Astrocyte (in vitro differentiated cells and primary cell): ENCODE data around the gene KRTAP29-1. TPM values are rescaled to one million over a fixed set of nuclear protein-coding genes. Genes with fewer than 3 reads are reported as not detected.

Experiments used
- DNase-seq: peaks from one replicate; pipeline ENCODE4 v3.0.0-alpha.2; 2010; ENCODE audit warnings: low read depth
- FAIRE-seq: peaks from 2 replicates; lab custom pipeline; 2011; peaks lifted over from hg19 to GRCh38; lab: Jason Lieb, UNC
- H2AFZ ChIP-seq: 2 replicates; pipeline ENCODE4 v1.6.0; 2012; ENCODE audit warnings: low read depth, low read length, inconsistent platforms
- H3K27ac ChIP-seq: 2 replicates; pipeline ENCODE4 v1.5.1; 2011; ENCODE audit warnings: low read depth, low read length, inconsistent platforms
- H3K27me3 ChIP-seq: 2 replicates; pipeline ENCODE4 v1.6.0; 2011; ENCODE audit warnings: low read length, inconsistent platforms; ENCODE audit not compliant: insufficient read depth
- H3K36me3 ChIP-seq: 2 replicates; pipeline ENCODE4 v1.5.1; 2011; ENCODE audit warnings: low read length, inconsistent platforms; ENCODE audit not compliant: insufficient read depth
- H3K4me1 ChIP-seq: 2 replicates; pipeline ENCODE4 v1.5.1; 2011; ENCODE audit warnings: low read length, inconsistent platforms; ENCODE audit not compliant: insufficient read depth
- H3K4me2 ChIP-seq: 2 replicates; pipeline ENCODE4 v1.6.0; 2012; ENCODE audit warnings: low read length, inconsistent platforms
- H3K4me3 ChIP-seq: 2 replicates; pipeline ENCODE4 v1.5.1; 2011; ENCODE audit warnings: low read depth, mild to moderate bottlenecking, low read length, inconsistent platforms; ENCODE audit not compliant: insufficient read depth
- H3K79me2 ChIP-seq: 2 replicates; pipeline ENCODE4 v1.6.0; 2012; ENCODE audit warnings: mild to moderate bottlenecking, low read length, inconsistent platforms; ENCODE audit not compliant: insufficient read depth
- H3K9ac ChIP-seq: 2 replicates; pipeline ENCODE4 v1.6.0; 2012; ENCODE audit warnings: mild to moderate bottlenecking, low read length, inconsistent platforms
- H3K9me3 ChIP-seq: 2 replicates; pipeline ENCODE4 v1.5.1; 2012; ENCODE audit warnings: low read depth, mild to moderate bottlenecking, low read length, inconsistent platforms; ENCODE audit not compliant: insufficient read depth
- H4K20me1 ChIP-seq: 2 replicates; pipeline ENCODE4 v1.6.0; 2012; ENCODE audit warnings: low read length, inconsistent platforms; ENCODE audit not compliant: insufficient read depth
- H3K27ac Mint-ChIP-seq: one replicate; pipeline ENCODE4 v1.8.0; 2021; ENCODE audit warnings: mild to moderate bottlenecking, mixed read lengths; ENCODE audit not compliant: unreplicated experiment
- H3K27me3 Mint-ChIP-seq: one replicate; pipeline ENCODE4 v1.8.0; 2021; ENCODE audit warnings: low read depth, mixed read lengths; ENCODE audit not compliant: unreplicated experiment
- H3K36me3 Mint-ChIP-seq: one replicate; pipeline ENCODE4 v1.8.0; 2021; ENCODE audit warnings: low read depth, mixed read lengths; ENCODE audit not compliant: unreplicated experiment
- H3K4me1 Mint-ChIP-seq: one replicate; pipeline ENCODE4 v1.8.0; 2021; ENCODE audit warnings: low read depth, mixed read lengths; ENCODE audit not compliant: unreplicated experiment
- H3K4me3 Mint-ChIP-seq: one replicate; pipeline ENCODE4 v1.8.0; 2021; ENCODE audit warnings: mild to moderate bottlenecking, moderate library complexity, mixed read lengths; ENCODE audit not compliant: unreplicated experiment
- H3K9me3 Mint-ChIP-seq: one replicate; pipeline ENCODE4 v1.8.0; 2021; ENCODE audit warnings: mild to moderate bottlenecking, mixed read lengths; ENCODE audit not compliant: unreplicated experiment
- CTCF ChIP-seq: IDR thresholded peaks from 2 replicates; pipeline ENCODE4 v1.5.1; 2011; ENCODE audit warnings: low read depth, mild to moderate bottlenecking, inconsistent platforms, low read length, moderate library complexity; ENCODE audit not compliant: insufficient read depth
- EZH2 ChIP-seq: IDR thresholded peaks from 2 replicates; pipeline ENCODE4 v1.6.1; 2012; ENCODE audit warnings: mild to moderate bottlenecking, low read length, inconsistent platforms; ENCODE audit not compliant: insufficient read depth
- total RNA-seq: library from RNA; stranded (reverse); gene quantifications from 2 replicates; pipeline ENCODE4 v1.2.1, GENCODE V29; 2021

KRTAP29-1 gene
- total RNA-seq, 1 donor from 2014 or later = not detected

GRCh38 chr17:41304091-41304490 is 1.4 kb upstream of the KRTAP29-1 start:
- Mint-ChIP-seq H3K36me3 (no peaks in the 10 kb centered on the region), H3K4me1 (no peaks in the 10 kb centered on the region), H3K27me3 (peaks cover 28% of the 10 kb centered on the region), H3K9me3 (peaks cover 8% of the 10 kb centered on the region), H3K4me3 (no peak overlapping the region), H3K27ac (no peak overlapping the region)
- Histone ChIP-seq H3K27ac (no peak overlapping the region), H3K36me3 (no peaks in the 10 kb centered on the region), H3K9ac (no peak overlapping the region), H3K79me2 (no peaks in the 10 kb centered on the region), H3K4me3 (no peak overlapping the region), H3K4me1 (peaks cover 16% of the 10 kb centered on the region), H3K27me3 (no peaks in the 10 kb centered on the region), H3K9me3 (no peaks in the 10 kb centered on the region), H4K20me1 (no peaks in the 10 kb centered on the region), H2AFZ (no peak overlapping the region), H3K4me2 (no peak overlapping the region)
- FAIRE-seq (no peak), DNase-seq (no peak)
- no peak for TF ChIP-seq CTCF
- no peak for TF ChIP-seq EZH2

GRCh38 chr17:41302981-41303380 is 330 bp upstream of the KRTAP29-1 start:
- TF ChIP-seq EZH2 (no peak), CTCF (no peak)
- H3K36me3 ChIP-seq = no peaks in the 10 kb centered on the region

DNA sequence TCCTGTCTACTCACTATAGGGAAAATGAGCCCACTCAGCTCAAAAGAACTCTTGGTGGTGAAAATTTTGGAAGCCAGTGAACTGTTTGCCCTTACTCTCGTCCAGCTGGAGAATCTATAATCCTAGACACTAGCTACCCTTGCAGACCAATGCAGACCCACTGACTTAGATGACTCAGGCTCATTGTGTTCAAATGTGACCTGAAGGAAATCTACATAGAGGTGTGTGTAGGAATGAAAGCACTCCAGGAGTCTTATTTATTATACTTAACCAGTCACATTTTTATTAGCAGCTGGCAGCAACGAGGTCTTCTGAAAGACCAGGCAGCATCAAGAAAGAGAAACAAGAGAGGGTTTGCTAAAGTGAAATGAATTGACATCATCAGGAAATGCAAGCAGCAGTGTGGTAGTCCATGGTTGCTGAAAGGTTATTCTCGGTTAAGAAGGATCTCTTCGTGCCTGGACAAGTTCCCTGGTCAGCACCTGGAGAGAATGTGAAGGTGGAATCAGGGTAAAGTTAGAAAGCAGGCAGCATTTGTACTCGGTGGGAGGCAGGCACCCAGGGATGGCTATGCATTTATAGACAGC is 1.4 kb downstream of the KRTAP29-1 start:
- no peaks in the 10 kb centered on the region for H3K4me1 ChIP-seq
- FAIRE-seq = no peak
- no peaks in the 10 kb centered on the region for H3K36me3 Mint-ChIP-seq
- no peak overlapping the region for H3K4me3 ChIP-seq
- no peaks in the 10 kb centered on the region for H3K4me1 Mint-ChIP-seq
- TF ChIP-seq CTCF (no peak), EZH2 (no peak)
- H3K27ac ChIP-seq = no peak overlapping the region
- no peaks in the 10 kb centered on the region for H3K36me3 ChIP-seq
- no peaks in the 10 kb centered on the region for H3K27me3 ChIP-seq
- no peak overlapping the region for H3K9ac ChIP-seq
- H3K4me2 ChIP-seq = no peak overlapping the region
- H3K9me3 Mint-ChIP-seq = no peaks in the 10 kb centered on the region
- no peaks in the 10 kb centered on the region for H3K79me2 ChIP-seq
- no peaks in the 10 kb centered on the region for H4K20me1 ChIP-seq
- no peak for DNase-seq
- H3K9me3 ChIP-seq = no peaks in the 10 kb centered on the region
- H2AFZ ChIP-seq = no peak overlapping the region
- H3K27me3 Mint-ChIP-seq = peaks cover 7% of the 10 kb centered on the region
- no peak overlapping the region for H3K4me3 Mint-ChIP-seq
- H3K27ac Mint-ChIP-seq = peak overlapping the region; percentile 21

More at GRCh38 chr17:41302981-41303380, 330 bp upstream of the KRTAP29-1 start:
- Histone ChIP-seq H3K9ac (no peak overlapping the region), H3K79me2 (no peaks in the 10 kb centered on the region), H3K4me3 (no peak overlapping the region), H3K9me3 (no peaks in the 10 kb centered on the region), H4K20me1 (no peaks in the 10 kb centered on the region), H3K27me3 (no peaks in the 10 kb centered on the region), H3K4me1 (peaks cover 7% of the 10 kb centered on the region), H2AFZ (no peak overlapping the region), H3K27ac (no peak overlapping the region), H3K4me2 (no peak overlapping the region)
- Mint-ChIP-seq H3K27me3 (peaks cover 21% of the 10 kb centered on the region), H3K4me3 (no peak overlapping the region), H3K27ac (no peak overlapping the region), H3K4me1 (no peaks in the 10 kb centered on the region), H3K36me3 (no peaks in the 10 kb centered on the region), H3K9me3 (peaks cover 8% of the 10 kb centered on the region)
- DNase-seq = no peak
- FAIRE-seq = no peak
